GM18909 (cell line): ENCODE data around the gene CCT5.

Experiments
- ATAC-seq: cut with Tn5 transposase; IDR thresholded peaks from one replicate; pipeline ENCODE4 v1.9.1; 2021; ENCODE audit warnings: mild to moderate bottlenecking; ENCODE audit not compliant: unreplicated experiment, poor library complexity

The CCT5 gene

DNA sequence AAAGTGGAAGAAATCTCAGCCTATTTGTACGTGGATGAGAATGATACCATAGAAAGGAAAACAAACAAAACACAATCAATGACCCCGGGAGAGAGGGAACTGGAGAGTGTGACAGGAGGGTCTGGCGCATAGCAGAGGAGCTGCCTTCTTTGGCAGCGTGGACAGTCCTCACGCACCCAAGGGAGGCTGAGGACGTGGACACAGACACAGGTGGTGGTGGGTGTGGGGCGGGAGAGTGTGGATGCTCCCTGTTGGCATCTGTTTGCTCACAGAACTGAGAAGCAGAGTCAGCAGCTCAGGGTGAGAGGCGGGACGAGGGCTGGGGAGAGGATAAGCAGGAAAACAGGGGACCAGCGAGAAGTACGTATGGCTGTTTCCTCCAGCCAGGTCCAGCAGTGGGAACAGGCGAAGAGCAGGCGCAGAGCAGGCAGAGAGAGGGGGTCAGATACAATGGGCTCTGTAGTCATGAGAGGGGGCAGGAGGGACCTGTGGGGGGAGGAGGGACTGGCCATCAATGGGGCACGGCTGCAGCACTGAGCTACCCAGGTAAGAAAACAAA is 47.6 kb downstream of the CCT5 start:
- no peak for ATAC-seq

DNA sequence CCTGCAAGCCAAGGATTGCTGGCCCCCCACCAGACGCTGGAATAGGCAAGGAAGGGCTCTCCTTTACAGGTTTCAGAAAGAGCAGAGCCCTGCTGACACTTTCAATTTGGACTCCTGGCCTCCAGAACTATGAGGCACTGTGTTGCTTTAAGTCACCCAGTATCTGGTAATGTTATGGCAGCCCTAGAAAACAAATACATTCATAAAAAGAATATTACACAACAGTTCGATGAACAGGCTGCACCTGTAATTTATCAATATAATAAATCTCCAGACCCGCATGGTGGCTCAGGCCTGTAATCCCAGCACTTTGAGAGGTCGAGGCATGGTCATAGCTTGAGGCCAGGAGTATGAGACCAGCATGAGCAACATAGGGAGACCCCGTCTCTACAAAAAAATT is 50.2 kb downstream of the CCT5 start:
- no peak for ATAC-seq

DNA sequence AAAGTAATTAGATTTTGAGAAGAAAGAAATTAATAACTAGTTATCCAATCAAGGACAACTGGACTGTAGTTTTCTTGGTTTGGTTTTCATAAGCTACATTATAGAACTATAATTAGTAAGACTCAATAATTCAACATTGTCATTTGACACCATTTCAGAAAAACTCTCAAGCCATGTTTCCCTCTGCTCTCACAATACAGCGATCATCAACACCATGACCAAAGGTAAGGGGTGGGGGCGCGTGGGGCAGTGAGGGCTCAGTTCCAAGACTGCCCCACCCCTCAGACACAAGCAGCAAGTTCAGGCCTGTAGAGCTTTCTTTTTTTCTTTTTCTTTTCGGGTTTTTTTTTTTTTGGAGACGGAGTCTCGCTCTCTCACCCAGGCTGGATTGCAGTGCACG is 51.2 kb downstream of the CCT5 start:
- no peak for ATAC-seq

DNA sequence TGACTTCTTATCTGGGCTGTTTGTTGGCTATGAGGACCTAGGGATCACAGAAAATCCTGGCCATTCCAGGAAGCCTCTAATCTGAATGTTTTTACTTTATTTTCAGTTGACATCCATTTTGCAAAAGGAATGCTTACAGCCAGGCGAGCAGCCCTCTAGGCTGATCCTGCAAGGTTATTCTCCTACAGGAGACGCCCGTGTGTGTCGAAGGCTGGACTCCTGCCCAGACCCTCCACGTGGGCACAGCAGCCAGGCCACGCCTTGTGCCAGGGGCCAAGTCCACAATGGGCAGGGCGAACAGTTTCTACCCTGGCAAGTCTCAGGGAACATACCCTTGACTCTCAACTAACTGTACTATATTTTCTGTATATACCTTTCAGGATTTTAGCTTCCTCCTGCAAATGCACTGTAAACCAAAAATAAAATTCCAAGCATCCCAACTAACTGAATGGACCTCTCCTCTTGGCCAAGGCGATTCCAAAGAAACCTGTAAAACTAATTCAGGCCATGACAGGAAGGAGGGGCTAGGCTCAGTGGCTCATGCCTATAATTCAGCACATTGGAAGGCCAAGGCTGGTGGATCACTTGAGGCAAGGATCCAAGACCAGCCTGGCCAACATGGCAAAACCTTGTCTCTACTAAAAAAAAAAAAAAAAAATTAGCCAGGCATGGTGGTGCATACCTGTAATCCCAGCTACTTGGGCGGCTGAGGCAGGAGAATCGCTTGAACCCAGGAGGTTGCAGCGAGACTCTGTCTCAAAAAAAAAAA is 51.9 kb downstream of the CCT5 start:
- no peak for ATAC-seq

DNA sequence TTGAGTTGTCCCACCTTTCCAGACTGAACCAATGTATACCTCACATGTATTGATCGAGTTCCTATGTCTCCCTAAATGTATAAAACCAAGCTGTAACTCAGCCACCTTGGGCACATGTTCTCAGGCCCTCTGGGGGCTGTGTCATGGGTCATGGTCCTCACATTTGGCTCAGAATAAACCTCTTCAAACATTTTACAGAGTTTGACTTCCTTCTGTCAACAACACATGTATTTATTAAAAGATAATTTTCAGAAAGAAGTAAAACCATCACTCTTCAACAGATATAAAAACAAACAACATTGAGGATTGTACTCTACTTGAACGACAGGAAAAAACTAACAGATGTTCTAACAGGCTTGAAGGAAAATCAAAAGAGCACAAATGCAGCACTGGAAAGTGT is 53.1 kb downstream of the CCT5 start:
- ATAC-seq = no peak

DNA sequence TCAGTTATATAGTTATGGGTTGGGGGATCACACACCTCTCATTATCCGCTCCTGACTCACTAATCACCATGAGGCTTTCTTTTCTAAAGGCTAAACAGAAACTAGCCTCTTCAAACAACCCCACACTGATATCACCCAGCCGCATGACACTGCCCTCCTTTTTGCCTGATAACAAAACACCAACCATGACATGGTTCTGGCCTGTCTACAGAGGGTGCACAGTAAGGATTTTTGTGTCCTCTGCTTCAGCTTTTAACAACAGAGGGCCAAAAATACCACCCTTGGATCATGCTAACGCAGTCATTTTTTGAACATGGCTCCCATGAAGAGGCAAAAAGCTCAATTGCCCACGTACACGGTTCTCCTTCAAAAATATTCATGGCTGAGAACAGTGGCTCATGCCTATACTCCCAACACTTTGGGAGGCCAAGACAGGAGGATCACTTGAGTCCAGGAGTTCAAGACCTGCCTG is 53.7 kb downstream of the CCT5 start:
- no peak for ATAC-seq

DNA sequence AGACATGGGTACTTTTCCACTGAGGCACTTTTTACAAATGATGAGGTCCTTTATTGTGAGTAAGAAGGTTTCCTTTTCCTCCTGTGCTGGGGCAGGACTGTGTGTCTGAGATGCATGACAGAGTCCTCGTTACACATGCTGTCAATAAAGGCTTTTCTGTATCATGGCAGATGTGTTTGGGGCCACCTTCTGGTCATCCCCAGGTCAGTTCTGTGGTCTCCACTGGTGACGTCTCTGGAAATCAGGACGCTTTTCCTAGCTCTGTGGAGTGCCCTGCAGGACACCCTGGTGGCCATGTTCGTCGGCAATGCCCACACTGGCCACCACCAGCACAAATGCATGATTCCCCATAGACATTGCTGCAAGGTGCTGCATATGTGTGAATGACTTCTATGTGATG is 54.9 kb downstream of the CCT5 start:
- ATAC-seq = no peak

DNA sequence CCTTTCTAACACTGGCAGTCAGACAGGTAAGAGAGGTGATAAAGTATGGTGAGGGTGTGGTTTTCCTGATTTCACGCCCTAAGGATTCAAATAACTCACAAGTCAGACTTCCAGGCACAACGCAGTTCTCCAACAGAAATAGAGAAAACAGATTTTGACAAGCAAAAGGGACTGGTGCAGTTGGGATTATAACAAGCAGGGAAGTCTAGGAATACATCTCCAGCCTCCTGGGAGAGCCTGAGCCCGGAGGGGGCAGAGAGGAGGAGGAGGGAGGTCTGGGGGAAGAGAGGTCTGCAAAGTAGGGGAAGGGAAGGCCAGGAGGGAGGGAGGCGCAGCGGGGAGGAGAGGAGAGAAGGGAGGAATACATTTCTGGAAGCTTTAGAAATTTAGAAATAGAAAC is 56.0 kb downstream of the CCT5 start:
- no peak for ATAC-seq

DNA sequence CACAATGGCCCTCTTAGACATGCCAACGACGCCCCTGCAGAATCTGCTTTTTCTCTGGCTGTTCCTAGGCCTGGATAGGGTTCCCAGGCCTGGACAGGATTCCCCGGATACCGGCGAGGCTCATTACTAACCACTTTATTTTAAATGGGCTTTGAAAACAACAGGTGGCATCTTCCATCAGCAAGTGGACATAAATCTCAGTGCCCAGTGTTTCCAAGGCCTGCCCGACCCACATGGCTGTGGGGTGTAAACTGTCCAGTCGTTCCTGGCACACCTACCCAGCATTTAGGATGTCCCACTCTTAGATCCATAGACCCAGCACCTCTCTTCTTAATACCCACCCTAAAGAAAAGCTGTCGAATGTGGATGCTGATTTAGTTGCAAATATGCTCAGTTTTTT is 56.7 kb downstream of the CCT5 start:
- no peak for ATAC-seq

DNA sequence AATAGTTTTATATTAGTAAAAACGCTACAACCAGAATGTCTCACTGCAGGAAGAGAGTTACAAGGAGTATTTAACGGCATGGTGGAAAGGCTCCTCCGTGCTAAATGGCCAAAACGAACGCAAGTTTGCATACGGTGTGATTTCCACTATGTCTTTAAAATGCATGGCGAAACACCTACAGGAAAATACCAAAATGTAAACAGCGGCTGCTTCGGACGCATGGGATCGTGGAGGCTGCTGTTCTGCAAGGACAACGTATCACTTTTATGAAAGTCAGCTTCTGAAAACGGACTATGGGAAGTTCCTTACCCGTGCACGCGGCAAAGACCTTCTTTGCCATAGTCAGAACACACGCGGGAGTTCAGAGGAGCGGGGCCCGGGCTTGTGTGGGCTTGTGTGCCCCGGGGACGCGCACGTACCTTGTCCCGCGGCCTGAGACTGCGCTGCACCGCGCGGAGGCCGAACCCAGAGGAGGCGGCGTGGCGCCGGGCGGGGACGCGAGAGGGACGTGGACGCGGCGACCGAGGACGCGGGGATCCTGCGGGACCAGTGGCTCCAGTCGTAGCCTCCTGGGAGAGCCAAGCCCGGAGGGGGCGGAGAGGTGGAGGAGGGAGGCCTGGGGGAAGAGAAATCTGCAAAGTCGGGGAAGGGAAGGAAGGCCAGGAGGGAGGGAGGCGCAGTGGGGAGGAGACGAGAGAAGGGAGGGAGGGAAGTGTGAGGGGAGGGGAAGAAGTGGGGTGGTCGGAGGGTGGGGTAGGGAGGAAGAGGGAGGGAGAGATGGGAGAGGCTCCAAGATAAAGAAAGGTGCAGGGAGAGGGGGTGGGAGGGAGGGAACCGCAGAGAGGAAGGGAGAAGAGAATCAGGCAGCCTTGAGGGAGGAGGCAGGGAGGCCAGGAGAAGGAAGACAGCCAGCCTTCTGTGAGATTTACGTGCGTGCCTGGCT is 57.4 kb downstream of the CCT5 start, which contains the start of gene CMBL:
Gene CMBL, minus strand, starts transcription at position 697 of the 943 bp plus-strand sequence. CDS start 17,140 bp downstream, outside the sequence.
- peak; percentile 86 for ATAC-seq

DNA sequence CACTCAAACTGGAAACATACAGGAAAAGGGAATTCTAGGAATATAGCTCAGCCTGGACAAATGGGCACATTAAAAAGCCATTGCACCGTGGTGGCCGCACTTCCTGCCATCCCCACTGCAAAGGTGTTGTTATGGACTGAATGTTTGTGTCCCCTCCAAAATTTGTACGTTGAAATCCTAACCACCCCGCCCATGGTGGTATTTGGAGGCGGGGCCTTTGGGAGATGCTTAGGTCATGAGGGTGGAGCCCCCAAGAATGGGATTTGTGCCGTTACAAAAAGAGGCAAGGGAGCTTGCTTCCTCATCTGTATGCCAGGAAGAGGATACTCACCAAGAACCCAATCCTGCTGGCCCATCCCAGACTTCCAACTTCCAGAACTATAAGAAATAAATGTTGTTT is 58.8 kb downstream of the CCT5 start:
- ATAC-seq = no peak

DNA sequence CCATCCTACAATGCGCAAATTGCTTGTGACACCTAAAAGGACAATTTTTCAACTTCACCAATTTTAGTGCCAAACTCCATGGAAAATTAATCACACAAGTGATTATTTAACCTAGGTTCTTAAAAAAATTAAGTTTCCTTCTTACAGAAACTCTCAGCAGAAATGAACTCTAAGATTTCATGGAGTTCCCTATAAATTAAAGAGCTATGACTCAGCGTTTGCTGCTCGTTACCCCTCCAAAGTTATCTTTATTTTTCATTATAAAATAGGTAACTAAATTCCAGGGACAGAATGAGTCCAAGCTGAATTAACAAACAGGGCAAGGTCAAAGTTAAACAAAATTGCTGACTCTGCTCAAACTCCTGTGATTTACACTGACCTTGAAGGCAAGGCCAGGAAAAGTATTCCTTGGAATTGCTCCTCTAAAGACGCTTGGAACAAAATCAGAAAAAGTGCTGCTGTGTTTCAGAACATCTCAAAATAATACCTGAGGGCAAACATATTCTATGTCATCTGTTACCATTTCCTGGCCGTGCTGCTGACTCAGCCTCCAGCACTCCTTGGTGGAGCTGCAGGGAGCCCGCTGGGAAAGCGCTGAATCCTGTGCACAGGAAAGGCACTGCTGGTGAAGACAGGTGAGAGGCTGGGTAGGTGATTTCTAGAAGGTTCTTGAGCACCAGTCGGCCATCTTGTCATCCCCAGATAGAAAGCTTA is 60.1 kb downstream of the CCT5 start:
- no peak for ATAC-seq

DNA sequence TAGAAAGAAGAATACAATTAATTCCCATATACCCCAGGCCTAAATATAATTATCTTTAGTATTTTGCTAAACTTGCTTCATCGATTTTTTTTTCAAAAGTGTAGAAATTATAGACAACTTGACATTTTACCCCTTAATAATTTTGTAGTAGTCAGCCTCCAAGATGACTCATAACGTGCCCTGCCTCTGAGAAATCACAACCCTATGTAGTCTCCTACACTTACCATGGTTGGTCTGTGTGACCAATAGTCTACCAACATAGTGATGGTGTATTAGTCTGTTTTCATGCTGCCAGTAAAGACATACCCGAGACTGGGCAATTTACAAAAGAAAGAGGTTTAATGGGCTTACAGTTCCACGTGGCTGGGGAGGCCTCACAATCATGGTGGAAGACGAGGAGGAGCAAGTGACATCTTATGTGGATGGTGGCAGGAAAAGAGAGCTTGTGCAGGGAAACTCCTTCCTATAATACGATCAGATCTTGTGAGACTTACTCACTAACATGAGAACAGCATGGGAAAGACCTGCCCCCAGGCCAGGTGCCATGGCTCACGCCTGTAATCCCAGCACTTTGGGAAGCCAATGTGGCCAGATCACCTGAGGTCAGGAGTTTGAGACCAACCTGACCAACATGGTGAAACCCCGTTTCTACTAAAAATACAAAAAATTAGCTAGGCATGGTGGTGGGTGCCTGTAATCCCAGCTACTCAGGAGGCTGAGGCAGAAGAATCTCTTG is 60.9 kb downstream of the CCT5 start:
- ATAC-seq = peak; percentile 61

DNA sequence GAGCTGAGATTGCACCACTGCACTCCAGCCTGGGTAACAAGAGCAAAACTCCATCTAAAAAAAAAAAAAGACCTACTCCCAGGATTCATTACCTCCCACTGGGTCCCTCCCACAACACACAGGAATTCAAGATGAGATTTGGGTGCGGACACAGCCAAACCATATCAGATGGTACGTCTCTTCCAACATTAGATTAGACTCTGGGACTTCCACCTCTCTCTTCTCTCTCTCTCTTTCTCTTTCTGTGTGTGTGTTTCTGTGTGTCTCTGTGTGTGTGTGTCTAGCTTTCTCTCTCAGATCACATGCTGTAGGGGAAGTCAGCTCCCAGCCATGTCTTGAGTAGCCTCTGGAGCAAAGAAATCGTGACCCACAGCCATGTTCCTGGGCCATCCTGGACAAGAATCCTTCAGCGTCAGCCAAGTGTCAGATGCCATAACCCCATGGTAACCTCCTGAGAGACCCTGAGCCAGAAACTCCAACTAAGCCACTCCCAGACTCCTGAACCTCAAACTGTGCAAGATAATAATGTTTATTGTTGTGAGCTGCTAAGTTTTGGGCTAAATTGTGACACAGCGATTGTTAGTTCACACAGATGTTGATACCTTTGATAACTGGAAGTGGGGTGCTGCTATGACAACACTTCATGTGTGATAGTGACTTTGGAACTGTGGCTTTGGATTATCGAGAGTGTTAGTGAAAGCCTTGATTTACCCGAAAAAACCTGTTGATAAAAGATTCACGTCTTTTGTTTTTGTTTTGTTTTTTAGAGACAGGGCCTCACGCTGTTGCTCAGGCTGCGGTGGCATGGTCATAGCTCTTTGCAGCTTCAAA is 61.7 kb downstream of the CCT5 start:
- no peak for ATAC-seq

DNA sequence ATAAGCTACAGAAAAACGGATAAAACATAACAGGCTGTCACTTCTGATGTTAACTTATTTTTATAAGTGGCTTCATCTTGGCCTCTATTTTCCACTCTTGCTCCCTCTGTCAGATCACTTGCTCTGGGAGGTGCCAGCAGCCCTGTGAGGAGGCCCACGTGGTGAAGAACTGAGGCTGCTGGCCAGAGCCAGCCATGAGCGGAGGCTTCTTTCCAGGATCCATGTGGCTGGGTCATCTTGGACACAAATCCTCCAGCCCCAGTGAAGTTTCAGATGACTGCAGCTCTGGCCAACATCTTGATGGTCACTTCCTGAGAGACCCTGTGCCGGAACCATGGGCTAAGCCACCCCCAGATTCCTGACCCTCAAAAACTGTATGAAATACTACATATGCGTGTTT is 65.1 kb downstream of the CCT5 start:
- no peak for ATAC-seq
